Glutamatergic neuron (in vitro differentiated cells): Measurements from ENCODE around the gene MPP3. TPM values are rescaled to one million over a fixed set of nuclear protein-coding genes. Genes with fewer than 3 reads are reported as not detected.

ENCODE experiments used
- DNase-seq: peaks from one replicate; pipeline ENCODE4 v3.0.0; 2022
- H3K27ac Mint-ChIP-seq: one replicate; pipeline ENCODE4 v1.8.0; 2020; ENCODE audit warnings: mild to moderate bottlenecking, mixed read lengths, inconsistent platforms; ENCODE audit not compliant: unreplicated experiment
- H3K27me3 Mint-ChIP-seq: one replicate; pipeline ENCODE4 v1.8.0; 2020; ENCODE audit warnings: mild to moderate bottlenecking, moderate library complexity, mixed read lengths, inconsistent platforms; ENCODE audit not compliant: unreplicated experiment
- H3K36me3 Mint-ChIP-seq: one replicate; pipeline ENCODE4 v1.8.0; 2020; ENCODE audit warnings: mild to moderate bottlenecking, mixed read lengths, inconsistent platforms; ENCODE audit not compliant: unreplicated experiment
- H3K4me1 Mint-ChIP-seq: one replicate; pipeline ENCODE4 v1.8.0; 2020; ENCODE audit warnings: mild to moderate bottlenecking, low read depth, mixed read lengths, inconsistent platforms; ENCODE audit not compliant: unreplicated experiment
- H3K4me3 Mint-ChIP-seq: one replicate; pipeline ENCODE4 v1.8.0; 2020; ENCODE audit warnings: mild to moderate bottlenecking, mixed read lengths, inconsistent platforms; ENCODE audit not compliant: unreplicated experiment
- H3K9me3 Mint-ChIP-seq: one replicate; pipeline ENCODE4 v1.8.0; 2020; ENCODE audit warnings: mild to moderate bottlenecking, moderate library complexity, mixed read lengths, inconsistent platforms; ENCODE audit not compliant: unreplicated experiment
- CTCF ChIP-seq: fragments of 200-600 bp; sonication (generic); IDR thresholded peaks from one replicate; pipeline ENCODE4 v1.5.0; 2021; ENCODE audit not compliant: partially characterized antibody, unreplicated experiment
- total RNA-seq: library from RNA; stranded (reverse); fragmentation: NEBNext Ultra II Directional; extraction: Animal tissue kit (Norgen Biotek cat#: 25700); gene quantifications from one replicate; pipeline ENCODE4 v1.2.1, GENCODE V29; 2021; ENCODE audit not compliant: unreplicated experiment

The MPP3 gene
- total RNA-seq, 1 donor from 2014 or later, result 22.9 TPM

- peak overlapping the region; percentile 88 for H3K4me3 Mint-ChIP-seq
- no peak for TF ChIP-seq CTCF
- DNase-seq, result peak; percentile 57
- peak overlapping the region; percentile 22 for H3K27ac Mint-ChIP-seq
- H3K36me3 Mint-ChIP-seq, result peaks cover 9% of the 10 kb centered on the region
- H3K27me3 Mint-ChIP-seq, result peaks cover 8% of the 10 kb centered on the region
- peaks cover 7% of the 10 kb centered on the region for H3K4me1 Mint-ChIP-seq
- peaks cover 11% of the 10 kb centered on the region for H3K9me3 Mint-ChIP-seq
Measured at GRCh38 chr17:43832168-43832975, 574 bp downstream of the MPP3 start.

- DNase-seq, result no peak
- peaks cover 9% of the 10 kb centered on the region for H3K36me3 Mint-ChIP-seq
- TF ChIP-seq CTCF, result no peak
Measured at GRCh38 chr17:43831633-43832032, 1.3 kb downstream of the MPP3 start.

GRCh38 chr17:43830510-43831140 is 2.3 kb downstream of the MPP3 start:
- TF ChIP-seq CTCF, result no peak
- DNase-seq, result no peak
- Mint-ChIP-seq H3K27ac (no peak overlapping the region), H3K4me3 (peak overlapping the region; percentile 74), H3K36me3 (peaks cover 9% of the 10 kb centered on the region), H3K9me3 (peaks cover 11% of the 10 kb centered on the region), H3K4me1 (peaks cover 7% of the 10 kb centered on the region), H3K27me3 (peaks cover 10% of the 10 kb centered on the region)

More at GRCh38 chr17:43831633-43832032, 1.3 kb downstream of the MPP3 start:
- peaks cover 8% of the 10 kb centered on the region for H3K27me3 Mint-ChIP-seq
- peak overlapping the region; percentile 38 for H3K27ac Mint-ChIP-seq
- H3K4me3 Mint-ChIP-seq, result peak overlapping the region; percentile 88
- H3K4me1 Mint-ChIP-seq, result peaks cover 7% of the 10 kb centered on the region
- H3K9me3 Mint-ChIP-seq, result peaks cover 11% of the 10 kb centered on the region

GRCh38 chr17:43829738-43830137 is 3.2 kb downstream of the MPP3 start:
- Mint-ChIP-seq H3K27ac (no peak overlapping the region), H3K4me3 (no peak overlapping the region), H3K4me1 (peaks cover 7% of the 10 kb centered on the region), H3K9me3 (peaks cover 11% of the 10 kb centered on the region), H3K36me3 (peaks cover 9% of the 10 kb centered on the region), H3K27me3 (peaks cover 10% of the 10 kb centered on the region)
- no peak for DNase-seq
- TF ChIP-seq CTCF, result no peak

GRCh38 chr17:43827596-43827995 is 5.3 kb downstream of the MPP3 start:
- peaks cover 2% of the 10 kb centered on the region for H3K27me3 Mint-ChIP-seq
- DNase-seq, result no peak
- no peak overlapping the region for H3K4me3 Mint-ChIP-seq
- H3K36me3 Mint-ChIP-seq, result no peaks in the 10 kb centered on the region
- peaks cover 9% of the 10 kb centered on the region for H3K4me1 Mint-ChIP-seq
- H3K27ac Mint-ChIP-seq, result no peak overlapping the region
- no peak for TF ChIP-seq CTCF
- H3K9me3 Mint-ChIP-seq, result peaks cover 7% of the 10 kb centered on the region
